B cell (primary cell): ENCODE results near the gene ZNF296. TPM values are rescaled to one million over a fixed set of nuclear protein-coding genes. Genes with fewer than 3 reads are reported as not detected.

ENCODE experiments used
- ATAC-seq: fragments of 200-7000 bp; cut with Tn5 transposase; one replicate; pipeline ENCODE4 v1.10.0; 2021; ENCODE audit warnings: low read depth, mild to moderate bottlenecking, moderate number of reproducible peaks, moderate library complexity
- CTCF ChIA-PET: fragments of 350-600 bp; sonication (Branson Sonifier 250); formaldehyde crosslinking; loops from one replicate; lab custom pipeline; 2021; ENCODE audit warnings: antibody characterized with exemption, inconsistent platforms; lab: Charles Lee
- POLR2A ChIA-PET: fragments of 350-600 bp; sonication (Branson Sonifier 250); formaldehyde crosslinking; loops from one replicate; lab custom pipeline; 2021; ENCODE audit warnings: antibody characterized with exemption; lab: Charles Lee
- DNase-seq: peaks from one replicate; pipeline ENCODE4 v3.0.0; 2013
- H2AFZ ChIP-seq: 2 replicates; pipeline ENCODE4 v1.6.1; 2012; ENCODE audit warnings: mild to moderate bottlenecking, low read depth, low read length; ENCODE audit not compliant: insufficient read depth, poor library complexity, severe bottlenecking
- H3K27ac ChIP-seq, 2 donors: 1 replicate in 1 of 2; 2 replicates in 1 of 2; pipeline ENCODE4 v1.5.1; 2012 to 2013; ENCODE audit warnings: low read length in 2 of 2, mild to moderate bottlenecking in 2 of 2, moderate library complexity in 1 of 2
- H3K27me3 ChIP-seq, 4 experiments: fragments of 200-600 bp in 1 of 4; sonication (generic) in 1 of 4; replicated peaks in 1 of 4; 1 replicate in 2 of 4; 2 replicates in 2 of 4; pipeline versions ENCODE4 v1.6.1 to v1.7.0; 2013 to 2016; ENCODE audit warnings: low read length in 3 of 4, mild to moderate bottlenecking in 2 of 4, mixed read lengths in 1 of 4, moderate library complexity in 1 of 4; ENCODE audit not compliant: insufficient read depth in 4 of 4, control insufficient read depth in 3 of 4; ENCODE audit errors: control extremely low read depth in 1 of 4
- H3K36me3 ChIP-seq, 2 experiments: replicated peaks in 1 of 2; 1 replicate in 1 of 2; 2 replicates in 1 of 2; pipeline versions ENCODE4 v1.6.1 to v1.7.1; 2013; ENCODE audit warnings: low read length in 1 of 2; ENCODE audit not compliant: insufficient read depth in 2 of 2, control insufficient read depth in 1 of 2; ENCODE audit errors: control extremely low read depth in 1 of 2, extremely low read depth in 1 of 2
- H3K4me1 ChIP-seq, 2 donors: fragments of 200-600 bp in 1 of 2; sonication (generic) in 1 of 2; 1 replicate in 1 of 2; 2 replicates in 1 of 2; pipeline versions ENCODE4 v1.5.1 to v1.6.1; 2013 to 2017; ENCODE audit warnings: low read length in 2 of 2; ENCODE audit not compliant: control insufficient read depth in 2 of 2, insufficient read depth in 2 of 2
- H3K4me2 ChIP-seq: replicated peaks from 2 replicates; pipeline ENCODE3; 2012; ENCODE audit warnings: mild to moderate bottlenecking, low read depth, low read length; ENCODE audit not compliant: poor library complexity, severe bottlenecking
- H3K4me3 ChIP-seq, 5 experiments: fragments of 200-600 bp in 1 of 5; sonication (generic) in 1 of 5; 1 replicate in 3 of 5; 2 replicates in 2 of 5; pipeline versions ENCODE4 v1.5.1 to v1.7.0; 2011 to 2016; ENCODE audit warnings: low read length in 4 of 5, mild to moderate bottlenecking in 4 of 5, low read depth in 2 of 5, control low read depth in 1 of 5, moderate library complexity in 1 of 5; ENCODE audit not compliant: insufficient read depth in 1 of 5; ENCODE audit errors: control extremely low read depth in 1 of 5, extremely low read depth in 1 of 5
- H3K79me2 ChIP-seq: fragments of 200-600 bp; sonication (generic); one replicate; pipeline ENCODE4 v1.6.0; 2016; ENCODE audit warnings: low read length; ENCODE audit not compliant: control insufficient read depth, insufficient read depth
- H3K9ac ChIP-seq: fragments of 200-600 bp; sonication (generic); 2 replicates; pipeline ENCODE4 v1.6.1; 2017; ENCODE audit warnings: mild to moderate bottlenecking, low read length, moderate library complexity
- H3K9me3 ChIP-seq, 3 donors: one replicate each; pipeline versions ENCODE4 v1.6.1 to v1.7.1; 2013; ENCODE audit warnings: low read length in 2 of 3; ENCODE audit not compliant: control insufficient read depth in 2 of 3, insufficient read depth in 1 of 3; ENCODE audit errors: control extremely low read depth in 1 of 3
- H4K20me1 ChIP-seq: 2 replicates; pipeline ENCODE4 v1.6.0; 2012; ENCODE audit warnings: mild to moderate bottlenecking, low read length; ENCODE audit not compliant: insufficient read depth, control insufficient read depth, poor library complexity, severe bottlenecking
- H3K27ac Mint-ChIP-seq: one replicate; pipeline ENCODE4 v1.8.0; 2021; ENCODE audit warnings: mixed read lengths
- H3K27me3 Mint-ChIP-seq: one replicate; pipeline ENCODE4 v1.8.0; 2021; ENCODE audit warnings: mixed read lengths
- H3K4me1 Mint-ChIP-seq: one replicate; pipeline ENCODE4 v1.8.0; 2021; ENCODE audit warnings: mixed read lengths
- H3K4me3 Mint-ChIP-seq: one replicate; pipeline ENCODE4 v1.8.0; 2021; ENCODE audit warnings: mixed read lengths
- H3K9me3 Mint-ChIP-seq: one replicate; pipeline ENCODE4 v1.8.0; 2022; ENCODE audit warnings: mixed read lengths; ENCODE audit not compliant: insufficient read depth
- EZH2 ChIP-seq: IDR thresholded peaks from 2 replicates; pipeline ENCODE4 v1.6.1; 2012; ENCODE audit warnings: borderline replicate concordance, low read depth, mild to moderate bottlenecking, moderate library complexity, low read length; ENCODE audit not compliant: insufficient read depth, poor library complexity, severe bottlenecking
- WGBS: methylation state at CpG from one replicate; pipeline ENCODE4 v1.1.5; 2013; ENCODE audit warnings: missing lambda C conversion rate; ENCODE audit not compliant: insufficient coverage; 5-methylcytosine and 5-hydroxymethylcytosine counted together
- intact Hi-C: fragments of 100-400 bp; cut with micrococcal nuclease; formaldehyde crosslinking; loops from one replicate; pipeline ENCODE4 v1.10.0; 2022
- polyA plus RNA-seq: library from polyadenylated mRNA; depleted of rRNA; stranded (reverse); fragments of >200 nt; gene quantifications from 2 replicates; pipeline ENCODE4 v1.2.3, GENCODE V29; 2012
- total RNA-seq, 2 donors: library from RNA; stranded (reverse); fragments of 120-200 nt in 1 of 2; gene quantifications; 1 replicate in 1 of 2; 2 replicates in 1 of 2; pipeline versions ENCODE4 v1.2.3 to v1.2.4, GENCODE V29; 2013 to 2022
- TF ChIP-seq, protein P1 (sequence below): fragments of 200-600 bp; IDR thresholded peaks from one replicate; pipeline ENCODE4 v1.8.0; 2022; ENCODE audit warnings: antibody characterized with exemption, mild to moderate bottlenecking

ZNF296 gene
- total and polyA plus RNA-seq, 2 donors (not counting 1 experiment from before 2014, with no cell fraction given) = 21.9 to 30.2 TPM

DNA sequence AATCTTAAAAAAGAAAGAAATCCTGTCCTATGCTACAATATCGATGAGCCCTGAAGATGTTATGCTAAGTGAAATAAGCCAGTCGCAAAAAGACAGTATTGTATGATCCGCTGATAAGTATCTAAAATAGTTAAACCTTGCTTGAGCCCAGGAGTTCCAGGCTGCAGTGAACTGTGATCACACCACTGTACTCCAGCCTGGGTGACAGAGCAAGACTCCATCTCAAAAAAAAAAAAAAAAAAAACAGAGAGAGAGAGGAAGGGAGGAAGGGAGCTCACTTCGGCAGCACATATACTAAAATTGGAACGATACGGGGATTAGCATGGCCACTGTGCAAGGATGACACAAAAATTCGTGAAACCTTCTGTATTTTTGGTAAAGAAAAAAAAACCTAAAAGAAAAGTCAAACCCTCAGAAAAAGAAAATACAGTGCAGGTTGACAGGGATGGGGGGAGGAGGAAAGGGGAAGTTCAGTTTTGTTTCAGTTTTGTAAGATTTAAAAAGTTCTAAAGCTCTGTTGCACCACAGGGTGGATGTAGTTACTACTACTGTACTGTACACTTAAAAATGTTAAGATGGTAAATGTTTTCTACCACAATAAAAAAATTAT, 29.0 kb downstream of the ZNF296 start:
- Histone ChIP-seq H3K9me3 (no peaks in the 10 kb centered on the region), H3K27ac (peak overlapping the region; percentile 61 to 78), H3K36me3 (peaks cover 0 to 50% of the 10 kb centered on the region in 2 experiments), H3K4me3 (peak overlapping the region; percentile 34 to 71 (median 51)), H2AFZ (no peak overlapping the region), H3K4me2 (peak overlapping the region; percentile 79), H3K9ac (peak overlapping the region; percentile 65), H3K4me1 (peaks cover 65 to 69% of the 10 kb centered on the region in 2 donors), H3K27me3 (no peaks in the 10 kb centered on the region), H3K79me2 (peaks cover 88% of the 10 kb centered on the region), H4K20me1 (peaks cover 15% of the 10 kb centered on the region)
- WGBS = no CpG with 5 or more reads among the region's 7 CpGs
- CTCF ChIA-PET = interaction anchor here (0.8 to 4.7 kb wide), 13 partner anchors 9 to 450 kb away, joined by 3 to 21 read pairs (median 4); partner anchors contain the start of genes CLASRP, PPP1R37 and RELB
- DNase-seq = peak; percentile 81
- intact Hi-C loops = loop anchor here (1.0 kb wide), 3 partner anchors 8 to 58 kb away; partner anchors contain the start of gene CLASRP
- Mint-ChIP-seq H3K27ac (peak overlapping the region; percentile 89), H3K27me3 (no peaks in the 10 kb centered on the region), H3K4me3 (peak overlapping the region; percentile 90), H3K4me1 (peaks cover 68% of the 10 kb centered on the region), H3K9me3 (no peaks in the 10 kb centered on the region)
- POLR2A ChIA-PET = interaction anchor here (0.6 to 1.2 kb wide), 11 partner anchors 8 to 109 kb away, joined by 3 to 14 read pairs (median 5); partner anchors contain the start of genes CLASRP, PPP1R37 and RELB
- peak; percentile 46 for ATAC-seq
- TF ChIP-seq, protein P1, sequence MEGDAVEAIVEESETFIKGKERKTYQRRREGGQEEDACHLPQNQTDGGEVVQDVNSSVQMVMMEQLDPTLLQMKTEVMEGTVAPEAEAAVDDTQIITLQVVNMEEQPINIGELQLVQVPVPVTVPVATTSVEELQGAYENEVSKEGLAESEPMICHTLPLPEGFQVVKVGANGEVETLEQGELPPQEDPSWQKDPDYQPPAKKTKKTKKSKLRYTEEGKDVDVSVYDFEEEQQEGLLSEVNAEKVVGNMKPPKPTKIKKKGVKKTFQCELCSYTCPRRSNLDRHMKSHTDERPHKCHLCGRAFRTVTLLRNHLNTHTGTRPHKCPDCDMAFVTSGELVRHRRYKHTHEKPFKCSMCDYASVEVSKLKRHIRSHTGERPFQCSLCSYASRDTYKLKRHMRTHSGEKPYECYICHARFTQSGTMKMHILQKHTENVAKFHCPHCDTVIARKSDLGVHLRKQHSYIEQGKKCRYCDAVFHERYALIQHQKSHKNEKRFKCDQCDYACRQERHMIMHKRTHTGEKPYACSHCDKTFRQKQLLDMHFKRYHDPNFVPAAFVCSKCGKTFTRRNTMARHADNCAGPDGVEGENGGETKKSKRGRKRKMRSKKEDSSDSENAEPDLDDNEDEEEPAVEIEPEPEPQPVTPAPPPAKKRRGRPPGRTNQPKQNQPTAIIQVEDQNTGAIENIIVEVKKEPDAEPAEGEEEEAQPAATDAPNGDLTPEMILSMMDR = peak; percentile 43
- no peak for TF ChIP-seq EZH2

DNA sequence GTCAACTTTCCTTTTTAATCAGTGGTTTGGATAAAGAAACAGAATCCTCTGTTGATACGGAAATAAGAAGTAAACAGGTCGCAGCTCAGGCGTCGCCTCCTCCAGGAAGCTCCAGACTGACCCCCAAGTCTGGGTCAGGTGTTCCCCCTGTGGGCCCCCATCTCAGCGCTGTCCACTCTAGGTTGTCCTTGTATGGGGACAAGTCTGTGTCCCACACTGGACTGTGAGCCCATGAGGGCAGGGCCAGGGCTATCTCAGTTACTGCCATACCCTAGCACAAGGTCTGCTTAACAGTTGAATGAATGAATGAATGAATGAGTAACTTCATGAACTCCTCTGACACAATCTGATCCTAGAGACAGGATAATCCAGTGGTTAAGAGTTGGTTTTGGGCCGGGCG, 29.9 kb downstream of the ZNF296 start:
- ChIA-PET POLR2A (interaction anchor here (1.2 kb wide), 1 partner anchor 13 kb away, joined by 6 read pairs; no protein-coding TSS in a partner anchor), CTCF (interaction anchor here (1.0 to 4.7 kb wide), 10 partner anchors 11 to 203 kb away, joined by 3 to 21 read pairs (median 3); partner anchors contain the start of genes PPP1R37 and RELB)
- peak overlapping the region; percentile 47 for H3K4me3 Mint-ChIP-seq

More for the DNA sequence above, 29.9 kb downstream of the ZNF296 start:
- H4K20me1 ChIP-seq = peaks cover 24% of the 10 kb centered on the region
- H3K9me3 ChIP-seq = no peaks in the 10 kb centered on the region
- H3K4me1 ChIP-seq = peaks cover 63 to 68% of the 10 kb centered on the region in 2 donors
- H3K36me3 ChIP-seq = peaks cover 0 to 60% of the 10 kb centered on the region in 2 experiments
- H3K27me3 Mint-ChIP-seq = no peaks in the 10 kb centered on the region
- DNase-seq (no peak), ATAC-seq (no peak)
- peaks cover 97% of the 10 kb centered on the region for H3K79me2 ChIP-seq
- no peaks in the 10 kb centered on the region for H3K27me3 ChIP-seq
- WGBS = 92% methylated on average over 6 of the region's 7 CpGs
- peak overlapping the region; percentile 25 to 57 for H3K27ac ChIP-seq
- peak overlapping the region; percentile 65 for H3K9ac ChIP-seq
- no peak overlapping the region for H3K4me3 ChIP-seq
- TF ChIP-seq EZH2 = no peak
- TF ChIP-seq, protein P1 = no peak
- no peak overlapping the region for H2AFZ ChIP-seq
- no peaks in the 10 kb centered on the region for H3K9me3 Mint-ChIP-seq
- peak overlapping the region; percentile 89 for H3K27ac Mint-ChIP-seq
- H3K4me2 ChIP-seq = peak overlapping the region; percentile 79
- intact Hi-C loops = no loop called here
- H3K4me1 Mint-ChIP-seq = peaks cover 67% of the 10 kb centered on the region
